ENCODE measurements around the gene NKD1.

DNA sequence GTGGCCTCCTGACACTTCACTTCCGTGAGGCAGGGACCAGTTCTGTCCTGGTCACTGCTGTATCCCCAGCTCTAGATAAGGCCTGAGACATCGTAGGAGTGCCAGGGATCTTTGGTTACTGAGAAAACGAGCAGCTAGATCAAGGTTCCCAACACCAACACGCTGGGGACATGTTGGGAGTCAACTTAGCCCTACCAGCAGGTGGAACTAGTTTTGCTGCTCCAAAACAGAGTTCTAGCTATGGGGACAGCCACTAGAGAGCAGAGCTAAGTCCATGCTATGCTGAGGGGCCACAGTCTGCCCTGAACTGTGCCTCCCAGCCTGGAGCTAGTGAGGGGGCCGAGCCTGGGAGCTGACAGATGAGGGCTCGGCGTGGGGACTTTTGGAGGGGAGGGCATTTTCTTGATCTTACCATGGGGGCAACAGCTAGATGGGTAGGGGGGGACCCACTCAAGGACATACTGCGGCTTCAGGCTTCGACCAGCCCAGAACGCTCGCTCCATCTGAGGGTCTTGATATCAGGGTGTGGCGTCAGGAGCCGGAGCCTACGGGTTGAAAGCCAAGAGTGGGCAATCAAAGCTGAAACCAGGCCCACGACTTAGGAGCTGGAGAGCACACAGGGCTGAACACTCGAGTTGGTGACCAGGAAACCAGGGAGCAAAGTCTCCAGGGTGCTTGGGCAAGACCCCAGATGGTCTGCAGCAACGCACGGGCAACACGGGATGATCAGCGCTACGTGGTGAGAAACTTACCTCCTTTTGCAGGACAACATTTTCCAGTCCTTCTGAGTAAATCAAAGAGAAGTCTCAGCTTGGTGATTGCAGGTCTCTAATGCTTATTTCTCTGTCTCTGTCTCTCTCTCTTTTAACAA, 119.5 kb downstream of the NKD1 start:
- TF ChIP-seq POLR2A (IDR thresholded peaks at IDR 0.05; ENCODE audit: low read depth) (no peak), CTCF (IDR thresholded peaks at IDR 0.05) (no peak), EP300 (IDR thresholded peaks at IDR 0.05) (no peak)
